WI38 (cell line): ENCODE data around the gene FBXO47.

Experiments used
- H3K4me3 ChIP-seq: 2 replicates; pipeline ENCODE4 v1.5.1; 2011; ENCODE audit warnings: low read depth, mild to moderate bottlenecking, control low read depth, low read length
- CTCF ChIP-seq: IDR thresholded peaks from 2 replicates; pipeline ENCODE4 v1.5.1; 2012; ENCODE audit warnings: low read depth, mild to moderate bottlenecking, control low read depth, low read length

The FBXO47 gene

GRCh38 chr17:38919316-38920078 lies 47.7 kb downstream of the FBXO47 start:
- no peak overlapping the region for H3K4me3 ChIP-seq
- no peak for TF ChIP-seq CTCF

- H3K4me3 ChIP-seq = no peak overlapping the region
- no peak for TF ChIP-seq CTCF
These were observed 48.3 kb downstream of the FBXO47 start for GRCh38 chr17:38918916-38919315.

GRCh38 chr17:38918129-38918913 lies 48.9 kb downstream of the FBXO47 start:
- no peak for TF ChIP-seq CTCF
- H3K4me3 ChIP-seq = no peak overlapping the region

- no peak for TF ChIP-seq CTCF
These were observed 49.9 kb downstream of the FBXO47 start for GRCh38 chr17:38917259-38917658.

GRCh38 chr17:38916771-38917170 lies 50.4 kb downstream of the FBXO47 start:
- TF ChIP-seq CTCF = no peak
- H3K4me3 ChIP-seq = no peak overlapping the region

More at GRCh38 chr17:38917259-38917658, 49.9 kb downstream of the FBXO47 start:
- no peak overlapping the region for H3K4me3 ChIP-seq

- no peak overlapping the region for H3K4me3 ChIP-seq
- no peak for TF ChIP-seq CTCF
These were observed 51.6 kb downstream of the FBXO47 start for GRCh38 chr17:38915639-38915995.
